Gastroesophageal sphincter (tissue), 3 donors: ENCODE data around the gene RALA.

ENCODE experiments used
- CTCF ChIP-seq, 4 experiments: fragments of 200-600 bp in 2 of 4; fragments of 450-650 bp in 2 of 4; sonication (generic) in 1 of 4; IDR thresholded peaks; one replicate each; pipeline ENCODE4 v1.5.1; 2017 to 2019; ENCODE audit warnings: antibody characterized with exemption in 4 of 4, mild to moderate bottlenecking in 2 of 4, moderate library complexity in 2 of 4
- EP300 ChIP-seq: sonication (generic); formaldehyde crosslinking; IDR thresholded peaks from one replicate; pipeline ENCODE4 v1.6.1; 2017; ENCODE audit warnings: antibody characterized with exemption, mild to moderate bottlenecking
- POLR2A ChIP-seq, 2 donors: fragments of 450-650 bp; IDR thresholded peaks; one replicate each; pipeline ENCODE4 v1.6.1; 2017; ENCODE audit warnings: antibody characterized with exemption in 2 of 2, mild to moderate bottlenecking in 2 of 2, moderate library complexity in 1 of 2
- POLR2AphosphoS5 ChIP-seq: sonication (generic); formaldehyde crosslinking; IDR thresholded peaks from one replicate; pipeline ENCODE4 v1.6.1; 2017; ENCODE audit warnings: antibody characterized with exemption

GRCh38 chr7:39634478-39634805 lies 11.1 kb downstream of the RALA start:
- TF ChIP-seq CTCF (IDR thresholded peaks at IDR 0.05) (no peak), POLR2A (IDR thresholded peaks at IDR 0.05) (no peak), POLR2AphosphoS5 (no peak), EP300 (no peak)
